NCI-H1092 treated with DMSO at 0.1 percent for 48 hours (cell line): Measurements from ENCODE around the gene TBC1D17.

Source experiments
- DNase-seq: peaks from one replicate; lab custom pipeline; 2025; lab: John Stamatoyannopoulos, UW

Gene TBC1D17

DNA sequence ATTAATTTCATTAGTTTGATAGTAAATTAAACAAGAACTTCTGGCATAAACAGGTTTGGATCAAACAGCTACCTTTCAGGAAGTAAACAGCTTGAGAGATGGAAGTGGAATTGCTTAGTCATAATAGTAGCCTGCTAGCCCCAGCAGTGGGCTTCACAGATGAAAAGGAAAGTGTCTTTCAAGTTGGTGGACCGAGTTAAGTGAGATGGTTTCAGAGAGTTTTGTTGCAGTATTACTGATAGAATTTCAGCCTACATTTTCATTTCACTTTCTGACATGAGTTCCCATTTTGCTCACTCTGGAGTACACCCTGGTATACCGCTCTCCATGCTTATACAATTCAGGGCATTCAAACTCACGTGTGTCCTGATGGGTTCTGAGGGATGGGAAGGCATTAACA, 28.6 kb upstream of the TBC1D17 start:
- DNase-seq = no peak

DNA sequence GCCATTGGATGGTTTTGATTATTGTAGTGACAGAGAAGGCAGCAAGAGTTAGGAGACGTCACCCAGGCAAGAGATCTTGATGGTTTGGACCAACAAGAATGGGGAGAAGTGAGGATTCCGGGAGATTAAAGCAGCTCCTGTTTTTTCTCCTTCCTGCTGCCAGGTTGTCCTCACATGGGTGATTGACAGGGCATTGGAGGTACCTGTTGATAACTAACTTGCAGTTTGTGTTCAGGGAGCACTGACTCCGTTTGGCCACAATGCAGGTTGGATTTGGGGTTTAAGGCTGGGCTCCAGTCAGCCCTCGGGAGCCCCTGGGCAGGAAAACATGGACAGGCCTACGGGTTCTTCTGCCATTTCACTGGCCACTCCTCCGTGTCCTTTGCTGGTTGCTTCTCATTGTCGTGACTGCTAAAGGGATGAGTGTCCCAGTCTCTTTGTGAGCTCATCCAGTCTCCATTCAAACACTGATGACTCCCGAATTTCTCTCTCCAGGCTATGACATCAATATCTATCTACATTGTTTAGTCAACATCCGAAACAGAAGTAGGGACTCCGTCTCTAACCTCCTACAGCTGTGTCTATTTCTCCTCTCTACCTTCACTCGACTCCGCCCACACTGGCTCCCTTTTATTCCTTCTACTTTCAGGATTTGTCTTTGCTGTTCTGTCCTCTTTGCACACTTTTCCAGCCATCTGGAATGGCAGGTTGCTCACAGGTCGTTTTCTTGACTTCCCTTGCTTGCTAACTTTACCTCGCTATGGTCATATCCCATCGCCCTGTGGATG, 27.9 kb upstream of the TBC1D17 start:
- DNase-seq = no peak

DNA sequence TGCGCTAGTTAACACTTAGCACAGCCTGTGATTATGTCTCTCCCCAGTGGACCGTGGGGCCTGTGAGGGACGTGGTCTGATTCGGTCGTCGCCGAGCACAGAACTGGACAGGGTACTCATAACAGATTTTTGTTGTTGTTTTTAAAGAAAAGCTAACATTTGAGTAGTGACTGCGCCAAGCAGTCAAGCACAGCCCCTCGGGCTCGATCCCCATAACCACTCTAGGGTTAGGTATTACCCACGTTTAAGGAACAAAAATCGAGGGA, 27.3 kb upstream of the TBC1D17 start:
- no peak for DNase-seq

DNA sequence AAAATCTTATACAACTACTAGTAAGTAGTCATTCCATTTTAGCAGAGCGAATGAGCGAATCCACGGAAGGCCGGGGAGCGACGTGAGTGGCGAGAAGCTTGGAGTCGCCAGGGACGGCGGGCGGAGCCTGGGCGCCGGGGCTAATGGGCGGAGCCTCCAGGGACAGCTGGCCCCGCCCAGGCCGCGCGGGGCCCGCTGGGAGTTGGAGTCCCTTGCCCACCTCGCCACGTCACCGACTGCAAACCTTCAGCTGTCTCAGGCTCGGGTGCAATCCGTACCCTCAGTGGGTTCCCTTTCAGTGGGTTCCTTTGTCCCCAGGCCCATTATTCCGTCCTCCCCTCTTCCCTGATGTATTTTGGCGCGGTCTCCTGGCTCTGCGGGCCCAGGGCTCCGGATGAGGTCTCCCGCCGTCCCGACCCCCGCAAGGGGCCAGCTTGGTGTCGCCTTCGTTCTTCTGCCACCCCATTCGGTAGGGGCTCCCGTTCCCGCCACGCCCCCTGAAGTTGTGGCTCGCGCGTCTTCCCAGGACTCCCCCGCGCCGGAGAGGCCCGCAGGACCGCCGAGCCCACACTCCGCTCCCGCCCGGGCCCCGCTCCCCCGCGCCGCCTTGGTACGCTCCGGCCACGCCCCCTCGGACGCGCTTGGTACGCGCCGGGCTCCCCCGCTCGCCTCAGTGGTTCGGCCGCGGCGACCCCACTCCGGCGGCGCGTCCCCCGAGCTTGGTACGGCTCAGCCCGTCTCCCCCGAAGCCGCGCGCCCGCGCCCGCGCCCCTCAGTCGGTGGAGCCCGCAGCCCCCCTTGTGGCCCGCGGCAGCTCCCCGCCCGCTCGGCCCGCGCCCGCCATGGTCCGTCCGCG, 26.8 kb upstream of the TBC1D17 start, which contains the start of gene PTOV1:
TSS of gene PTOV1 (plus strand) at position 673 of the 856 bp plus-strand sequence.
- DNase-seq = peak; percentile 84

- no peak for DNase-seq
Observed at GRCh38 chr19:49851456-49852259, 25.8 kb upstream of the TBC1D17 start.

GRCh38 chr19:49852631-49853126, 24.8 kb upstream of the TBC1D17 start:
- DNase-seq = no peak

- DNase-seq = no peak
Observed at GRCh38 chr19:49853852-49854377, 23.6 kb upstream of the TBC1D17 start.

DNA sequence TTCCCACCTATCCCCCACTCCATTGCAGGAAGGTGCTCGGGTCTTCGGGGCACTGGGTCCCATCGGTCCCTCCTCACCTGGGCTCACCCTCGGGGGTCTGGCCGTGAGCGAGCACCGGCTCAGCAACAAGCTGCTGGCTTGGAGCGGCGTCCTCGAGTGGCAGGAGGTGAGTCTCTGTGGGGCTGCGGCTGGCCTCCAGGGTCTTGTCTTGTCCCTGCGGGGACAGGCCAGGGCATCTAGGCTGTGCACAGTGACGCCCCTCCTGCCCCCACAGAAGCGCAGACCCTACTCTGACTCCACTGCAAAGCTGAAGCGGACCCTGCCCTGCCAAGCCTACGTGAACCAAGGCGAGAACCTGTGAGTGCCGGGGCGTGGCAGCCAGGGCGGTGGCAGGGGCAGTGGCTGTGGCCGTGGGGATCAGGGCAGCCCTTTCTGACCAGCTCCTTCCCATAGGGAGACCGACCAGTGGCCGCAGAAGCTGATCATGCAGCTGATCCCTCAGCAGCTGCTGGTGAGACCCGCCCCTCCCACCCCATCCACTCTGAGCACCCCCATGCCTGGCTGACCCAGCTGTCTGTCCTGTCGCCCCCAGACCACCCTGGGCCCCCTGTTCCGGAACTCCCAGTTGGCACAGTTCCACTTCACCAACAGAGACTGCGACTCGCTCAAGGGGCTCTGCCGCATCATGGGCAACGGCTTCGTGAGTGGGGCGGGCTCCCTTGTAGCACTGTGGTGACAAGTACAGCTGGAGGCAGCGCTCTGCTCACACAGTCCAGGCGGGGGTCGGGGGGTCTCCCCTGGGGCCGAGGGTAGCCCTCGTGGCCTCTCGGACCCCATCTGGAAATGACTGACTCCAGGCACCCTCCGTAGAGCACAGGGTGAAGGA, 22.9 kb upstream of the TBC1D17 start:
- no peak for DNase-seq

GRCh38 chr19:49855277-49855675, 22.2 kb upstream of the TBC1D17 start:
- no peak for DNase-seq

DNA sequence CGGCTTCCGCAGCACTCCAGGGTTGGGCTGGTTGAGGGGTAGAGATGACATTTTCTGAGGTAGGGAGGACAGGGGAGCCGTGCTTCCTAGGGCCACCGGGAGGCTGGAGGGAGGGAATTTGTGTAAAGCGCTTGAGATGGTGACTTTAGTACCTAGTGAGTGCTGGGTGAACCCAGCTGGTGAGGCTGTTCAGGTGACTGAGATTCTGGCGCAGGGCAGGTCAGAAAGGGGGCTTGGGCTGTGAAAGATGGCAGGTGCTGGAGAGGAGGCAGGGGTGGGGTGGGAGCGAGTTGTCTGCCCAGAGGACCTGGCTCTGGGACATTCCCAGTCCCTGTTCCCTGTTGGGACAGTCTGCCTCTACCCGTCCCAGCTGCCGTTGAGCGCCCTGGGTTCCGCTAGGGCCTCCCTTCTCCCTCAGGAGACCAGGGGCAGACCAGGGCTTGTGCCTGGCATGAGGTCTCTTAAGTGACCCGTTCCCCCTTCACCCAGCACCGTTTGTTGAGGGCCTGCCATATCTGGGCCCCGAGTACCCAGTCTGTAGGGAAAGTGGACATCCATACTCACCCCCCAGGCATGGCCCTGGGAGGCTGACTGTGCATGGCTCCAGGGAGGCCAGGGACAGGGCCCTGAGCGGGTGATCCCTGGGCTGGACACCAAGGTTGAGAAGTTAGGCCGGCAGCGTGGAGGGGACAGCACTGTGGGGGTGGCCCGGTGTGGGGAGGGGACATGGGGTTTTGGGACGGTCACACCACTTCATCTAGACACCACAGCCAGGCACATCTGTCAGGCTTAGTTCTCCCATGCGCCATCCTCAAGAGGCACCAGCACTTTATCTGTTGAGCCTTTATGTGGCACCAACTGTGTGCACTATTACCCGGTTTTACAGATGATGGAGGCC, 21.6 kb upstream of the TBC1D17 start:
- no peak for DNase-seq

- no peak for DNase-seq
Observed at GRCh38 chr19:49856574-49857021, 20.9 kb upstream of the TBC1D17 start.

DNA sequence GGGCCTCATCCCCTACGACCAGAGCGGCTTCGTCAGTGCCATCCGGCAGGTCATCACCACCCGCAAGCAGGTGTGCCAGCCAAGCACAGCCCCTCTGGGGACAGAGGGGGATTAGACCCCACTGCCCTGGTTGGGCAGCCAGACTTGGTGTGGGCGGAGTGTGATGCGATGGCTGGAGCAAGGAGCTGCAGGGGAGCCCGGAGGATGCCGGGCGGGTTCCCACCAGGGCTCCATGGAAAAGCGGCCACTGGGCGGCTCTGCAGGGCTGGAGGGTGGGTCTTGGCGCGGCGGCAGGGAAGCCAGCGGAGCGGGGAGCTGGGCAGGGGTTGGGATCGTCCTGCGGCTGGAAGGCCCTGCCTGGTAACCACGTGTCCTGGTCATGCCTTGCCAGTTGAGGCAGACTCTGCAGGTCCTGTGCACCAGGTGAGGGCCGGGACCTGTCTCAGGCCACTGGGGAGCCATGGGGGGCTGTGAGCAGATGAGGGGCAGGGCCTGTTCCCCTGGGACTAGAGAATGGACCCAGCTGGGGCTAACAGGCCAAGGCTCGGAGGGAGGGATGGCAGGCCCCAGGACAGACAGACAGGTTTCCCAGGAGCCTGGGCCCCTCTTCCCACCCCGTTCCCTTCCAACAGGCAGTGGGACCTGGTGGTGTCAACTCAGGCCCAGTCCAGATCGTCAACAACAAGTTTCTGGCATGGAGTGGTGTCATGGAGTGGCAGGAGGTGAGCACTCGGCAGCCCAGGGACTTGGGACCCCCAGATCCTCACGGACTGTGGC, 20.3 kb upstream of the TBC1D17 start:
- DNase-seq = no peak

DNA sequence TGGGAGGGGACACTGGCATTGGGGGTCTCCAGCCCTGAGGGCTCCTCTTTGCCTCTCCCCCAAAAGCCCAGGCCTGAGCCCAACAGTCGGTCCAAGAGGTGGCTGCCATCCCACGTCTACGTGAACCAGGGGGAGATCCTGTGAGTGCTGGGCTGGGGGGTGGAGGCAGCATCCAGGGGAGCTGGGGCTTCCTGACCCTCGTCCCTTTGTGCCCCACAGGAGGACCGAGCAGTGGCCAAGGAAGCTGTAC, 19.7 kb upstream of the TBC1D17 start:
- no peak for DNase-seq

DNA sequence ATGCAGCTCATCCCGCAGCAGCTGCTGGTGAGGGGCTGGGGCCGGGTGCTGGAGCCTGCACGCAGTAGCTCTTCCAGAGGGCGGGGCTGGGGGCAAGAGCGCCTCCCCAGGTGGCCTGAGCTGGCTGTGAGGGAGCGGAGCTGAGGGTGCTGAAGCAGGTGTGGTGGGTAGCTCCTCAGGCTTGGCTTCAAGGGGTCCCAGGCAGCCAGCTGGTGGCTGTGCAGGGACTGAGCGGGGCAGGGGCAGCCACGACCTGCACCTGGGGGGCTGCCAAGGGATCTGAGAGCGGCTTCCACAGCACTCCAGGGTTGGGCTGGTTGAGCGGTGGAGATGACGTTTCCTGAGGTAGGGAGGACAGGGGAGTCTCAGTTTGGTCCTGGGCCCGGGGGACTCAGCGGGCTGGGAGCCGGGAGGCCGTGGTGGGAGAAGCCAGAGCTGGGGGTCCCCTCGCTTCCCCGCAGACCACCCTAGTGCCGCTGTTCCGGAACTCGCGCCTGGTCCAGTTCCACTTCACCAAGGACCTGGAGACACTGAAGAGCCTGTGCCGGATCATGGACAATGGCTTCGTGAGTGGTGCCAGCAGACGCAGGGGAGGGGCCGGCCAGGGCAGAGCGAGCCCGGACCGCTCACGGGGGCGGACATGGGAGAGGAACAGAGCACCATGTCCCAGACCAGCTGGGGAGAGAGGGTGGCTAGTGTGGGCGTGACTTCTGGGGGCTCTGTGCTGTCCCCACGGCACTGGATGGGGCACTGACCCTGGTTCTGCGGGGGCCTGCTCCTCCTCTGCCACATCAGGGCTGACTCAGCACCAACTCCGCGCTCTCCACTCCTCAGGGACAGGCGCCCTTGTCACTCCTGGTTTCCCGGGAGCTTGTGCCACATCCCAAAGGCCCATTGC, 19.2 kb upstream of the TBC1D17 start:
- DNase-seq = no peak

DNA sequence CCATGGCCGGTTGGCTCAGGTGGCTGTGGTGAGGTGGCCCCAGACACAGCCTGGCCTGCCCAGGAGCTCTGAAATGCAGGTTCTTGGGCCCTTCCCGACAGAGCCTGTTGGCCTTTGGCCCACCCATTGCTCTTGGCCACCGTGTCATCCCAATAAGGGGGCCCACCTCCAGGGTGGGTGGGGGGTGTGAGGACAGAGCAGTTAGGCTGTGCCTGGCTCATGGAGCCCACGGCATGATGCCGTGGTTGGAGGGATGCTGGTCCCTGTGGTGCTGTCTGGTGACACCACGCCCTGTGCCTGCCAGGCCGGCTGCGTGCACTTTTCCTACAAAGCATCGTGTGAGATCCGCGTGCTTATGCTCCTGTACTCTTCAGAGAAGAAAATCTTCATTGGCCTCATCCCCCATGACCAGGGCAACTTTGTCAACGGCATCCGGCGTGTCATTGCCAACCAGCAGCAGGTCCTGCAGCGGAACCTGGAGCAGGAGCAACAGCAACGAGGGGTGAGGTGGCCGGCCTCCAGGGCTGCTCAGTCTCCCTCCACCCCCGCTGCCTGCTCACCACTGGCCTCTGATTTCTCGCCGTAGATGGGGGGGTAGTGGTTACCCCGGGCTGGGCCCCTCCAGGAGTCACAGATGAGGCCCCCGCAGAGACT, 17.7 kb upstream of the TBC1D17 start:
- no peak for DNase-seq

GRCh38 chr19:49860336-49861102, 17.0 kb upstream of the TBC1D17 start:
- no peak for DNase-seq

GRCh38 chr19:49861107-49861506, 16.4 kb upstream of the TBC1D17 start:
- DNase-seq = no peak
